Measurements from ENCODE around the gene CMSS1.

The CMSS1 gene

GRCh38 chr3:100164743-100165142, 347.1 kb downstream of the CMSS1 start:
- POLR2A ChIA-PET (ENCODE audit: low non-redundant PET): no interaction called here
- TF ChIP-seq CTCF (conservative IDR thresholded peaks at IDR 0.05; ENCODE audit: low read depth): no peak
- CTCF ChIA-PET: interaction anchor here (0.5 kb wide), 1 partner anchor 333 kb away, joined by 3 read pairs; no protein-coding TSS in a partner anchor
- DNase-seq (ENCODE audit: low spot score): no peak
- no peak overlapping the region for H3K27ac ChIP-seq

GRCh38 chr3:100165926-100166550, 348.4 kb downstream of the CMSS1 start:
- CTCF ChIA-PET: interaction anchor here (0.6 kb wide), 3 partner anchors 10 to 269 kb away, joined by 3 read pairs; no protein-coding TSS in a partner anchor
- POLR2A ChIA-PET (ENCODE audit: low non-redundant PET): no interaction called here
- TF ChIP-seq CTCF (conservative IDR thresholded peaks at IDR 0.05; ENCODE audit: low read depth): no peak
- DNase-seq (ENCODE audit: low spot score): no peak
- no peak overlapping the region for H3K27ac ChIP-seq

GRCh38 chr3:100169201-100169920, 351.7 kb downstream of the CMSS1 start:
- ChIA-PET POLR2A (ENCODE audit: low non-redundant PET) (no interaction called here), CTCF (interaction anchor here (0.6 kb wide), 1 partner anchor 332 kb away, joined by 3 read pairs; no protein-coding TSS in a partner anchor)
- no peak for TF ChIP-seq CTCF (conservative IDR thresholded peaks at IDR 0.05; ENCODE audit: low read depth)

GRCh38 chr3:100170486-100170885, 352.8 kb downstream of the CMSS1 start:
- CTCF ChIA-PET: interaction anchor here (0.5 kb wide), 1 partner anchor 146 kb away, joined by 3 read pairs; no protein-coding TSS in a partner anchor
- no peak for TF ChIP-seq CTCF (conservative IDR thresholded peaks at IDR 0.05; ENCODE audit: low read depth)
- POLR2A ChIA-PET (ENCODE audit: low non-redundant PET): no interaction called here
- DNase-seq (ENCODE audit: low spot score): no peak
- H3K27ac ChIP-seq: no peak overlapping the region

More at GRCh38 chr3:100169201-100169920, 351.7 kb downstream of the CMSS1 start:
- DNase-seq (ENCODE audit: low spot score): no peak
- no peak overlapping the region for H3K27ac ChIP-seq

DNA sequence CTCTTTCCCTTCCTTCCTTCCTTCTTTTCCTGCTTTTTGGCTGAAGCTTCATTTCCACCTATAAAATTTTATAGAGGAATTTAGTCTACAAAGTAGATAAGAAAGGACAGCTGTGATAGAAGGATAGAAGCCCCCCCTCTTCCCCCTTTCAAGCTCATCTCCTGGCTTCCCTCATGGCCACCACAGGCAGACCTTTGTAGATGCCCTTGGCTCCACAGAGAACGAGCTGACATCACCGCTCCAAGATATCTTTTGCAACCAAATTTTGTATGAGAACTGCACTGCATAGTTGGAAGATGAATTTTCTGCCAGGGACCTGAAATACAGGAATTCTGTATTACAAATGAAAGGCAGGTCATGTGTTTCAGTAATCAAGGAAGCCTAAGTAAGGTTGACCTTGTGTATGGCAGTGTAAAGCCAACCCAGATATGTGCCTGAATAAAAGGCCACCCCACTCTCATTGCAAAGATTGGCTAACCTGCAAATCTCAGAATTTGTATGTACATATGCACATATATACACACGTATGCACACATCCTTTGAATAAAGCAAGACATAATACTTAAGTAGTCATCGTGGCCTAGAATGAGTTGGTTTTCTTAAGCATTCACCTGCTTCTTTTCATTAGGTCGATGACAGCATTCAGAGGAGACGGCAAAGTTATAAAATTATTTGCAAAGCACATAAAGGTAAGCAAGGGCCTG, 353.7 kb downstream of the CMSS1 start:
- TF ChIP-seq CTCF (conservative IDR thresholded peaks at IDR 0.05; ENCODE audit: low read depth): no peak
- POLR2A ChIA-PET (ENCODE audit: low non-redundant PET): no interaction called here
- CTCF ChIA-PET: interaction anchor here (0.5 kb wide), 2 partner anchors 31 to 145 kb away, joined by 3 read pairs; no protein-coding TSS in a partner anchor
- no peak overlapping the region for H3K27ac ChIP-seq
- no peak for DNase-seq (ENCODE audit: low spot score)

DNA sequence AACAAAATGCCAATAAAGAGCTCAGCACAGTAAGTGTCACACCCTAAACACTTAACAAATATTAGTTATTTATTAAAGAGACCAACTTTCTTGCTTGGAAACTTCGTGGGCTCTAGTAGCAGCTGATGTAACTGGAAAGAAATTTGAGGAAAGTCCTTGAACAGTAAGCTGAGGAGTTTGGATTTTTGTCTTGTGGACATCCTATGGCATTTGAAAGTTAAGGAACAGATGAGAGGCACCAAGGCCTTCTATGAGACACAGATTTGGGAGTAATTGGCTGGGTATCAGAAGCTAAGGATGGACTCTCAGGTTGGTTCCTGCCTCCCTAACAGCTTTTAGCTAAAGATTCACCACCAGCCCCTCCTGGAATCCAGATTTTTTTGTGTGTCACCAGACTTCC, 356.3 kb downstream of the CMSS1 start:
- CTCF ChIA-PET: interaction anchor here (0.7 kb wide), 1 partner anchor 573 kb away, joined by 3 read pairs; no protein-coding TSS in a partner anchor
- TF ChIP-seq CTCF (conservative IDR thresholded peaks at IDR 0.05; ENCODE audit: low read depth): no peak

More for the DNA sequence above, 356.3 kb downstream of the CMSS1 start:
- no peak overlapping the region for H3K27ac ChIP-seq
- POLR2A ChIA-PET (ENCODE audit: low non-redundant PET): no interaction called here
- DNase-seq (ENCODE audit: low spot score): no peak

Measured in RWPE1 (cell line).